Testis (tissue), 2 donors: ENCODE results near the gene SRSF11.

Experiments used
- POLR2A ChIP-seq: fragments of 450-650 bp; IDR thresholded peaks from one replicate; pipeline ENCODE4 v1.6.1; 2017; ENCODE audit warnings: antibody characterized with exemption, mild to moderate bottlenecking, moderate library complexity
- TF ChIP-seq, protein P1 (sequence below), 3 experiments: fragments of 450-650 bp in 2 of 3; fragments of 200-600 bp in 1 of 3; sonication (generic) in 1 of 3; IDR thresholded peaks; one replicate each; pipeline ENCODE4 v1.5.1; 2016 to 2019; ENCODE audit warnings: antibody characterized with exemption in 3 of 3, mild to moderate bottlenecking in 2 of 3, moderate library complexity in 1 of 3

DNA sequence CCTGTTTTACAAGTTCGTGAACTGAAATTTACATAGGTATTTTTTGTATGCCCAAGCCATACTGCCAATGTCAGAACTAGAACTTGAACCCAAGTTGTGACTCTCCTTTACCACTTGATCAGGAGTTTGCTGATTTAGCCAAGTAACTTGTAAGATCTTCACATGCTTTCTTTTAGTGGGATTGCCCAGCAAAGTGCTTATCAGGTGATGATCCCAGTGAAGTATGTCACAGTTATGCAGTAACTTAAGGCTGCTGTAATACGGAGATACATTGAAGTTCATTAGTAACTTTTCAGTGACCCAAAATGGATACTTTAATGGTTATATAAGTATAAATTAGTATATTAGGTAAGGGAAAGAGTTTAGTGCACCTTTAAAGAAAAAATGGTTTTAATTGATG, 3.8 kb downstream of the SRSF11 start:
- no peak for TF ChIP-seq POLR2A
- TF ChIP-seq, protein P1, sequence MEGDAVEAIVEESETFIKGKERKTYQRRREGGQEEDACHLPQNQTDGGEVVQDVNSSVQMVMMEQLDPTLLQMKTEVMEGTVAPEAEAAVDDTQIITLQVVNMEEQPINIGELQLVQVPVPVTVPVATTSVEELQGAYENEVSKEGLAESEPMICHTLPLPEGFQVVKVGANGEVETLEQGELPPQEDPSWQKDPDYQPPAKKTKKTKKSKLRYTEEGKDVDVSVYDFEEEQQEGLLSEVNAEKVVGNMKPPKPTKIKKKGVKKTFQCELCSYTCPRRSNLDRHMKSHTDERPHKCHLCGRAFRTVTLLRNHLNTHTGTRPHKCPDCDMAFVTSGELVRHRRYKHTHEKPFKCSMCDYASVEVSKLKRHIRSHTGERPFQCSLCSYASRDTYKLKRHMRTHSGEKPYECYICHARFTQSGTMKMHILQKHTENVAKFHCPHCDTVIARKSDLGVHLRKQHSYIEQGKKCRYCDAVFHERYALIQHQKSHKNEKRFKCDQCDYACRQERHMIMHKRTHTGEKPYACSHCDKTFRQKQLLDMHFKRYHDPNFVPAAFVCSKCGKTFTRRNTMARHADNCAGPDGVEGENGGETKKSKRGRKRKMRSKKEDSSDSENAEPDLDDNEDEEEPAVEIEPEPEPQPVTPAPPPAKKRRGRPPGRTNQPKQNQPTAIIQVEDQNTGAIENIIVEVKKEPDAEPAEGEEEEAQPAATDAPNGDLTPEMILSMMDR (IDR thresholded peaks at IDR 0.05): no peak
